Mesodermal cell (in vitro differentiated cells): ENCODE results near the gene SVOP.

Source experiments
- H3K27ac ChIP-seq: 2 replicates; pipeline ENCODE4 v1.7.0; 2013; ENCODE audit warnings: mild to moderate bottlenecking, low read depth, low read length, moderate library complexity; ENCODE audit not compliant: severe bottlenecking
- H3K36me3 ChIP-seq: 2 replicates; pipeline ENCODE4 v1.7.1; 2013; ENCODE audit warnings: mild to moderate bottlenecking, low read length, moderate library complexity; ENCODE audit not compliant: control insufficient read depth, insufficient read depth
- H3K4me1 ChIP-seq: one replicate; pipeline ENCODE4 v1.7.1; 2013; ENCODE audit warnings: mild to moderate bottlenecking, low read length; ENCODE audit not compliant: insufficient read depth, control insufficient read depth, poor library complexity, severe bottlenecking
- H3K4me3 ChIP-seq: 2 replicates; pipeline ENCODE4 v1.7.0; 2013; ENCODE audit warnings: low read length, control low read depth, mild to moderate bottlenecking; ENCODE audit not compliant: insufficient read depth, poor library complexity, severe bottlenecking; ENCODE audit errors: extremely low read depth
- H3K9me3 ChIP-seq: 2 replicates; pipeline ENCODE4 v1.7.1; 2013; ENCODE audit warnings: mild to moderate bottlenecking, low read length, moderate library complexity; ENCODE audit not compliant: control insufficient read depth
- WGBS, 2 experiments: methylation state at CpG; one replicate each; pipeline ENCODE4 v1.1.5; 2013; ENCODE audit warnings: missing lambda C conversion rate in 2 of 2; ENCODE audit not compliant: insufficient coverage in 2 of 2; 5-methylcytosine and 5-hydroxymethylcytosine counted together

SVOP gene

GRCh38 chr12:108955225-108955835 lies 65.5 kb downstream of the SVOP start:
- Histone ChIP-seq H3K27ac (no peak overlapping the region), H3K9me3 (no peaks in the 10 kb centered on the region), H3K36me3 (no peaks in the 10 kb centered on the region), H3K4me1 (no peaks in the 10 kb centered on the region), H3K4me3 (no peak overlapping the region)
- 80 to 95% methylated on average over 2 to 4 of the region's 6 CpGs for WGBS, 2 experiments

- Histone ChIP-seq H3K4me1 (no peaks in the 10 kb centered on the region), H3K4me3 (no peak overlapping the region), H3K36me3 (no peaks in the 10 kb centered on the region), H3K9me3 (peaks cover 6% of the 10 kb centered on the region), H3K27ac (no peak overlapping the region)
- 33 to 45% methylated on average over 5 to 10 of the region's 12 CpGs for WGBS, 2 experiments
Observed at GRCh38 chr12:108950991-108951739, 69.7 kb downstream of the SVOP start.

- WGBS, 2 experiments: 100% methylated on average over 1 of the region's 1 CpG; no CpG with 5 or more reads in 1 of the 2 experiments
- Histone ChIP-seq H3K9me3 (peaks cover 6% of the 10 kb centered on the region), H3K36me3 (no peaks in the 10 kb centered on the region), H3K4me3 (no peak overlapping the region), H3K27ac (no peak overlapping the region), H3K4me1 (no peaks in the 10 kb centered on the region)
Observed at GRCh38 chr12:108949976-108950375, 70.9 kb downstream of the SVOP start.

GRCh38 chr12:108948367-108948766 lies 72.5 kb downstream of the SVOP start:
- Histone ChIP-seq H3K4me1 (no peaks in the 10 kb centered on the region), H3K36me3 (no peaks in the 10 kb centered on the region), H3K4me3 (no peak overlapping the region), H3K9me3 (peaks cover 6% of the 10 kb centered on the region), H3K27ac (no peak overlapping the region)

GRCh38 chr12:108947097-108947496 lies 73.8 kb downstream of the SVOP start:
- H3K27ac ChIP-seq: no peak overlapping the region
- H3K9me3 ChIP-seq: peaks cover 6% of the 10 kb centered on the region
- H3K36me3 ChIP-seq: no peaks in the 10 kb centered on the region
- H3K4me3 ChIP-seq: no peak overlapping the region
- H3K4me1 ChIP-seq: no peaks in the 10 kb centered on the region
- WGBS, 2 experiments: 80% methylated on average over 1 of the region's 1 CpG; no CpG with 5 or more reads in 1 of the 2 experiments

- no CpG with 5 or more reads among the region's 1 CpG for WGBS, 2 experiments
- no peak overlapping the region for H3K4me3 ChIP-seq
- no peaks in the 10 kb centered on the region for H3K9me3 ChIP-seq
- H3K4me1 ChIP-seq: no peaks in the 10 kb centered on the region
- H3K27ac ChIP-seq: no peak overlapping the region
- H3K36me3 ChIP-seq: no peaks in the 10 kb centered on the region
Observed at GRCh38 chr12:108940138-108940537, 80.7 kb downstream of the SVOP start.

GRCh38 chr12:108939594-108939993 lies 81.3 kb downstream of the SVOP start:
- Histone ChIP-seq H3K4me3 (no peak overlapping the region), H3K9me3 (no peaks in the 10 kb centered on the region), H3K4me1 (no peaks in the 10 kb centered on the region), H3K27ac (no peak overlapping the region), H3K36me3 (no peaks in the 10 kb centered on the region)
- 100% methylated on average over 1 of the region's 1 CpG; no CpG with 5 or more reads in 1 of the 2 experiments for WGBS, 2 experiments

- Histone ChIP-seq H3K4me1 (no peaks in the 10 kb centered on the region), H3K27ac (no peak overlapping the region), H3K9me3 (no peaks in the 10 kb centered on the region), H3K4me3 (no peak overlapping the region), H3K36me3 (no peaks in the 10 kb centered on the region)
- WGBS, 2 experiments: 85 to 92% methylated on average over 9 to 12 of the region's 13 CpGs
Observed at GRCh38 chr12:108938247-108938924, 82.5 kb downstream of the SVOP start.

- Histone ChIP-seq H3K4me3 (no peak overlapping the region), H3K9me3 (no peaks in the 10 kb centered on the region), H3K4me1 (no peaks in the 10 kb centered on the region), H3K36me3 (no peaks in the 10 kb centered on the region), H3K27ac (no peak overlapping the region)
- WGBS, 2 experiments: 72 to 90% methylated on average over 2 to 5 of the region's 7 CpGs
Observed at GRCh38 chr12:108935159-108935763, 85.6 kb downstream of the SVOP start.

- Histone ChIP-seq H3K36me3 (no peaks in the 10 kb centered on the region), H3K9me3 (no peaks in the 10 kb centered on the region), H3K27ac (no peak overlapping the region), H3K4me1 (no peaks in the 10 kb centered on the region), H3K4me3 (no peak overlapping the region)
- 92 to 96% methylated on average over 5 of the region's 6 CpGs for WGBS, 2 experiments
Observed at GRCh38 chr12:108933949-108934348, 86.9 kb downstream of the SVOP start.
